Endothelial cell (in vitro differentiated cells): ENCODE measurements around the gene DNAH12. TPM values are rescaled to one million over a fixed set of nuclear protein-coding genes. Genes with fewer than 3 reads are reported as not detected.

ENCODE experiments used
- DNase-seq: peaks from one replicate; pipeline ENCODE4 v3.0.0; 2021; ENCODE audit warnings: low spot score
- H3K27ac Mint-ChIP-seq: one replicate; pipeline ENCODE4 v1.8.0; 2021; ENCODE audit warnings: mixed read lengths, inconsistent platforms; ENCODE audit not compliant: unreplicated experiment
- H3K27me3 Mint-ChIP-seq: one replicate; pipeline ENCODE4 v1.8.0; 2021; ENCODE audit warnings: mild to moderate bottlenecking, moderate library complexity, mixed read lengths, inconsistent platforms; ENCODE audit not compliant: unreplicated experiment
- H3K36me3 Mint-ChIP-seq: one replicate; pipeline ENCODE4 v1.8.0; 2021; ENCODE audit warnings: mild to moderate bottlenecking, low read depth, mixed read lengths, inconsistent platforms; ENCODE audit not compliant: unreplicated experiment
- H3K4me1 Mint-ChIP-seq: one replicate; pipeline ENCODE4 v1.8.0; 2021; ENCODE audit warnings: mild to moderate bottlenecking, mixed read lengths, inconsistent platforms; ENCODE audit not compliant: unreplicated experiment
- H3K4me3 Mint-ChIP-seq: one replicate; pipeline ENCODE4 v1.8.0; 2021; ENCODE audit warnings: mild to moderate bottlenecking, mixed read lengths, inconsistent platforms; ENCODE audit not compliant: unreplicated experiment
- H3K9me3 Mint-ChIP-seq: one replicate; pipeline ENCODE4 v1.8.0; 2021; ENCODE audit warnings: mixed read lengths, inconsistent platforms; ENCODE audit not compliant: unreplicated experiment
- CTCF ChIP-seq: fragments of 200-600 bp; sonication (generic); IDR thresholded peaks from one replicate; pipeline ENCODE4 v1.5.0; 2021; ENCODE audit warnings: antibody characterized with exemption; ENCODE audit not compliant: unreplicated experiment
- total RNA-seq: library from RNA; stranded (reverse); fragmentation: NEBNext Ultra II Directional; extraction: Animal tissue kit (Norgen Biotek cat#: 25700); gene quantifications from one replicate; pipeline ENCODE4 v1.2.1, GENCODE V29; 2021; ENCODE audit not compliant: unreplicated experiment

DNAH12 gene
- total RNA-seq, 1 donor from 2014 or later, result 0.85 TPM

- no peak overlapping the region for H3K27ac Mint-ChIP-seq
- DNase-seq, result no peak
- H3K9me3 Mint-ChIP-seq, result no peaks in the 10 kb centered on the region
- no peaks in the 10 kb centered on the region for H3K27me3 Mint-ChIP-seq
- no peak for TF ChIP-seq CTCF
- no peaks in the 10 kb centered on the region for H3K4me1 Mint-ChIP-seq
- no peak overlapping the region for H3K4me3 Mint-ChIP-seq
- peaks cover 25% of the 10 kb centered on the region for H3K36me3 Mint-ChIP-seq
Measured at GRCh38 chr3:57268416-57268815, 275.7 kb downstream of the DNAH12 start.

- Mint-ChIP-seq H3K9me3 (no peaks in the 10 kb centered on the region), H3K4me3 (peak overlapping the region; percentile 70), H3K27ac (no peak overlapping the region), H3K4me1 (no peaks in the 10 kb centered on the region), H3K36me3 (peaks cover 38% of the 10 kb centered on the region), H3K27me3 (peaks cover 2% of the 10 kb centered on the region)
- TF ChIP-seq CTCF, result no peak
- DNase-seq, result no peak
Measured at GRCh38 chr3:57261929-57262328, 282.2 kb downstream of the DNAH12 start.

GRCh38 chr3:57261119-57261518 is 283.0 kb downstream of the DNAH12 start:
- no peak for DNase-seq
- peak overlapping the region; percentile 71 for H3K4me3 Mint-ChIP-seq

GRCh38 chr3:57257678-57258077 is 286.5 kb downstream of the DNAH12 start:
- no peak for TF ChIP-seq CTCF
- H3K4me1 Mint-ChIP-seq, result no peaks in the 10 kb centered on the region
- H3K27me3 Mint-ChIP-seq, result peaks cover 2% of the 10 kb centered on the region
- no peak for DNase-seq
- H3K36me3 Mint-ChIP-seq, result peaks cover 15% of the 10 kb centered on the region
- no peaks in the 10 kb centered on the region for H3K9me3 Mint-ChIP-seq
- H3K27ac Mint-ChIP-seq, result no peak overlapping the region
- H3K4me3 Mint-ChIP-seq, result no peak overlapping the region

More at GRCh38 chr3:57261119-57261518, 283.0 kb downstream of the DNAH12 start:
- Mint-ChIP-seq H3K9me3 (no peaks in the 10 kb centered on the region), H3K27me3 (peaks cover 2% of the 10 kb centered on the region), H3K4me1 (no peaks in the 10 kb centered on the region), H3K27ac (no peak overlapping the region), H3K36me3 (peaks cover 33% of the 10 kb centered on the region)
- TF ChIP-seq CTCF, result no peak

GRCh38 chr3:57256844-57257243 is 287.3 kb downstream of the DNAH12 start:
- Mint-ChIP-seq H3K4me1 (no peaks in the 10 kb centered on the region), H3K27ac (no peak overlapping the region), H3K27me3 (no peaks in the 10 kb centered on the region), H3K9me3 (no peaks in the 10 kb centered on the region), H3K36me3 (peaks cover 8% of the 10 kb centered on the region), H3K4me3 (no peak overlapping the region)
- TF ChIP-seq CTCF, result no peak
- DNase-seq, result no peak
